Kidney (tissue), 14 donors: Measurements from ENCODE around the gene TM9SF4. TPM values are rescaled to one million over a fixed set of nuclear protein-coding genes. Genes with fewer than 3 reads are reported as not detected.
"Not testable (repeated sequence)": the region's sequence is repeated elsewhere in the genome, so short reads cannot be mapped to it uniquely, and the experiment has no call there.

ENCODE experiments used
- DNase-seq, 5 donors: peaks; one replicate each; pipeline ENCODE4 v3.0.0-alpha.2; 2013 to 2020
- FAIRE-seq: peaks from 2 replicates; lab custom pipeline; 2012; peaks lifted over from hg19 to GRCh38; lab: Jason Lieb, UNC
- H3K27ac ChIP-seq, 2 donors: one replicate each; pipeline ENCODE4 v1.7.0; 2013; ENCODE audit warnings: low read depth in 2 of 2, low read length in 2 of 2, inconsistent platforms in 1 of 2
- H3K27me3 ChIP-seq: one replicate; pipeline ENCODE4 v1.7.1; 2013; ENCODE audit warnings: low read length, inconsistent platforms; ENCODE audit not compliant: control insufficient read depth, insufficient read depth
- H3K36me3 ChIP-seq, 3 donors: one replicate each; pipeline versions ENCODE4 v1.7.0 to v1.7.1; 2013; ENCODE audit warnings: low read length in 3 of 3, control low read depth in 1 of 3, inconsistent platforms in 1 of 3; ENCODE audit not compliant: insufficient read depth in 3 of 3, control insufficient read depth in 2 of 3
- H3K4me1 ChIP-seq, 3 donors: one replicate each; pipeline versions ENCODE4 v1.7.0 to v1.7.1; 2013; ENCODE audit warnings: low read length in 3 of 3, inconsistent platforms in 1 of 3, low read depth in 1 of 3; ENCODE audit not compliant: control insufficient read depth in 2 of 3, insufficient read depth in 2 of 3
- H3K4me3 ChIP-seq, 3 donors: one replicate each; pipeline versions ENCODE4 v1.7.0 to v1.8.1; 2013; ENCODE audit warnings: low read length in 3 of 3, control low read depth in 1 of 3, inconsistent platforms in 1 of 3
- H3K9ac ChIP-seq, 3 donors: one replicate each; pipeline versions ENCODE4 v1.7.0 to v1.7.1; 2013; ENCODE audit warnings: low read length in 3 of 3, control low read depth in 1 of 3, inconsistent platforms in 1 of 3
- H3K9me3 ChIP-seq, 3 donors: one replicate each; pipeline versions ENCODE4 v1.7.0 to v1.7.1; 2013; ENCODE audit warnings: low read length in 3 of 3, control low read depth in 1 of 3, inconsistent platforms in 1 of 3; ENCODE audit not compliant: control insufficient read depth in 2 of 3, insufficient read depth in 1 of 3
- CTCF ChIP-seq: IDR thresholded peaks from 3 replicates; pipeline ENCODE4 v1.5.1; 2012; ENCODE audit warnings: mild to moderate bottlenecking, moderate library complexity, borderline replicate concordance; ENCODE audit not compliant: insufficient read depth; ENCODE audit errors: extremely low read depth
- intact Hi-C: fragments of 100-400 bp; cut with DNase I; formaldehyde crosslinking; loops from one replicate; pipeline ENCODE4 v1.11.1; 2022
- polyA plus RNA-seq: library from polyadenylated mRNA; stranded (reverse); fragments of 350-450 nt; fragmentation: Illumina TruSeq; extraction: RNeasy Lipid Tissue Mini Kit (QIAGEN cat#74804); gene quantifications from one replicate; pipeline ENCODE4 v1.2.3, GENCODE V29; 2014; ENCODE audit warnings: low read depth, low replicate concordance; ENCODE audit not compliant: insufficient read depth
- total RNA-seq: library from RNA; stranded (reverse); fragmentation: NEBNext Ultra II Directional; extraction: Animal tissue kit (Norgen Biotek cat#: 25700); gene quantifications from one replicate; pipeline ENCODE4 v1.2.1, GENCODE V29; 2021
- donor health status: control.
- donor health status: control.
- donor health status: control.
- donor health status: control.
- donor health status: control.
- donor health status: DM: yes; HTN: yes; CAD: no.
- donor health status: Normal renal cell carcinoma (clear cell type).

The TM9SF4 gene
- total and polyA plus RNA-seq, 2 donors from 2014 or later, result 26.3 to 52.0 TPM

GRCh38 chr20:32195581-32195980 is 86.1 kb downstream of the TM9SF4 start:
- H3K27ac ChIP-seq, result peak overlapping the region in 1 of 2 donors; percentile 15

GRCh38 chr20:32196613-32197012 is 87.1 kb downstream of the TM9SF4 start:
- H3K27ac ChIP-seq, H3K9me3 ChIP-seq, H3K4me1 ChIP-seq, H3K9ac ChIP-seq, H3K27me3 ChIP-seq, H3K4me3 ChIP-seq, FAIRE-seq, intact Hi-C loops, DNase-seq: not testable (repeated sequence)
- H3K36me3 ChIP-seq, result peaks cover 8 to 42% (median 26%) of the 10 kb centered on the region in 3 donors

More at GRCh38 chr20:32195581-32195980, 86.1 kb downstream of the TM9SF4 start:
- H3K27me3 ChIP-seq, result no peaks in the 10 kb centered on the region
- H3K36me3 ChIP-seq, result peaks cover 3 to 40% (median 26%) of the 10 kb centered on the region in 3 donors
- no peaks in the 10 kb centered on the region for H3K9me3 ChIP-seq
- H3K4me3 ChIP-seq, result no peak overlapping the region
- no peak for FAIRE-seq
- intact Hi-C loops, result no loop called here
- no peak for DNase-seq
- no peak overlapping the region for H3K9ac ChIP-seq
- TF ChIP-seq CTCF, result no peak
- H3K4me1 ChIP-seq, result peaks cover 0 to 5% (median 5%) of the 10 kb centered on the region in 3 donors

- H3K4me3 ChIP-seq, intact Hi-C loops, H3K9me3 ChIP-seq, H3K27ac ChIP-seq, H3K4me1 ChIP-seq, FAIRE-seq, H3K27me3 ChIP-seq, H3K9ac ChIP-seq: not testable (repeated sequence)
- peaks cover 10 to 44% (median 28%) of the 10 kb centered on the region in 3 donors for H3K36me3 ChIP-seq
- DNase-seq, result peak in 1 of 5 donors; percentile 69
Measured at GRCh38 chr20:32197136-32197535, 87.6 kb downstream of the TM9SF4 start.

- H3K27me3 ChIP-seq, result no peaks in the 10 kb centered on the region
- no peak for DNase-seq
- H3K27ac ChIP-seq, result no peak overlapping the region
- no peak overlapping the region for H3K4me3 ChIP-seq
- intact Hi-C loops, result no loop called here
- H3K9ac ChIP-seq, result no peak overlapping the region
- no peak for TF ChIP-seq CTCF
- peaks cover 0 to 16% (median 11%) of the 10 kb centered on the region in 3 donors for H3K4me1 ChIP-seq
- peaks cover 10 to 50% (median 28%) of the 10 kb centered on the region in 3 donors for H3K36me3 ChIP-seq
- no peak for FAIRE-seq
- no peaks in the 10 kb centered on the region for H3K9me3 ChIP-seq
Measured at GRCh38 chr20:32199006-32199405, 89.5 kb downstream of the TM9SF4 start.
